ENCODE measurements around the gene MYRF.

The MYRF gene

DNA sequence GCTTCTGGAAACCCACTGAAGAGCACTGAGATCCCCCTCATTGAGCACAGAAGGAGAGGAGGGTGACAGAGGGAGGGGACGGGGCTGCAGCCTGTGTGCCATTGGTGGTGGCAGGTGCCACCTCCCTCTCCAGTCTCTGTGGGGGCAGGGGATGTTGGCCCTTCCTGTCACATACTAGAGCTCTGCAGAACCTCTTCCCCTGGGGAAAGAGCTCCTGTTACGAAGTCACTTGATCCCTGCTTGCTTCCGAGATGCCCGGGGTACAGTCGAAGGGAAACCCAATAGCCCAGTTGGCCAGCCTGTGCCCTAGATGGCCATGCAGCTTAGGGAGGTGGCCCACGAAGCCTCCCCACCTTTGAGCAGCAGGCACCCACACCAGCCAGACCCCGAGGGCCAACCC, 42.9 kb upstream of the MYRF start:
- Histone ChIP-seq H3K9me3 (ENCODE audit: insufficient read depth, low read length, severe bottlenecking) (no peaks in the 10 kb centered on the region), H3K36me3 (ENCODE audit: insufficient read depth, low read length) (no peaks in the 10 kb centered on the region), H3K9ac (ENCODE audit: low read depth, low read length) (no peak overlapping the region), H3K27ac (ENCODE audit: low read length) (no peak overlapping the region), H3K4me3 (ENCODE audit: low read depth in 1 of 2, low read length in 2 of 2) (no peak overlapping the region), H4K20me1 (ENCODE audit: insufficient read depth, low read length) (no peaks in the 10 kb centered on the region), H3K27me3 (ENCODE audit: insufficient read depth, low read length, poor library complexity) (no peaks in the 10 kb centered on the region), H3K4me2 (ENCODE audit: insufficient read depth, low read length) (no peak overlapping the region), H3K4me1 (ENCODE audit: insufficient read depth, low read length) (no peaks in the 10 kb centered on the region), H2AFZ (ENCODE audit: low read depth, low read length) (no peak overlapping the region), H3K79me2 (ENCODE audit: insufficient read depth, low read length) (no peaks in the 10 kb centered on the region)
- ATAC-seq (ENCODE audit: insufficient read depth, low read depth), result no peak
- no peak for DNase-seq
- TF ChIP-seq EZH2 (IDR thresholded peaks at IDR 0.05; ENCODE audit: borderline replicate concordance, low read depth, low read length, severe bottlenecking), result no peak
- TF ChIP-seq, protein P1, sequence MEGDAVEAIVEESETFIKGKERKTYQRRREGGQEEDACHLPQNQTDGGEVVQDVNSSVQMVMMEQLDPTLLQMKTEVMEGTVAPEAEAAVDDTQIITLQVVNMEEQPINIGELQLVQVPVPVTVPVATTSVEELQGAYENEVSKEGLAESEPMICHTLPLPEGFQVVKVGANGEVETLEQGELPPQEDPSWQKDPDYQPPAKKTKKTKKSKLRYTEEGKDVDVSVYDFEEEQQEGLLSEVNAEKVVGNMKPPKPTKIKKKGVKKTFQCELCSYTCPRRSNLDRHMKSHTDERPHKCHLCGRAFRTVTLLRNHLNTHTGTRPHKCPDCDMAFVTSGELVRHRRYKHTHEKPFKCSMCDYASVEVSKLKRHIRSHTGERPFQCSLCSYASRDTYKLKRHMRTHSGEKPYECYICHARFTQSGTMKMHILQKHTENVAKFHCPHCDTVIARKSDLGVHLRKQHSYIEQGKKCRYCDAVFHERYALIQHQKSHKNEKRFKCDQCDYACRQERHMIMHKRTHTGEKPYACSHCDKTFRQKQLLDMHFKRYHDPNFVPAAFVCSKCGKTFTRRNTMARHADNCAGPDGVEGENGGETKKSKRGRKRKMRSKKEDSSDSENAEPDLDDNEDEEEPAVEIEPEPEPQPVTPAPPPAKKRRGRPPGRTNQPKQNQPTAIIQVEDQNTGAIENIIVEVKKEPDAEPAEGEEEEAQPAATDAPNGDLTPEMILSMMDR (IDR thresholded peaks at IDR 0.05; ENCODE audit: borderline replicate concordance, extremely low read depth, low read length, poor library complexity, severe bottlenecking), result no peak

DNA sequence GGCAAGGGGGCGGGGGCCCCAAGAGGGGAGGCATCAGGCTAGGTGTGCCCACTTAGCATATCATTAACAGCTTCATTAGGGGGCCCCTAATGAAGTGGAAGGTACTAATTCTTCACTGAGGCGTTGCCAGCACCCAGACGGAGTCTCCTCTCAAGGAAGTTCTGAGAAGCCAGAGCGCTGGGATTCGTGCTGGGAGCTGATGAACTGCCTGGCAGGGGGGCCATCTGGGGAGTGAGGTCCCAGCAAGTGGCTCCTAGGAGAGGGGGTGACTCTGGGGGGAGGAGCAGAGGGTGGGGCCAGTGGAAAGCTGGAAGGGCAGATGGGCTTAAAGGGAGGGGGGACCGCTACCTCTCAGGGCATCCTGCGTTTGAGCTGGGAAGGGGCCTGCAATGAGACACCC, 42.4 kb upstream of the MYRF start:
- H3K4me3 ChIP-seq (ENCODE audit: low read depth in 1 of 2, low read length in 2 of 2), result no peak overlapping the region
- no peak overlapping the region for H2AFZ ChIP-seq (ENCODE audit: low read depth, low read length)
- no peak for ATAC-seq (ENCODE audit: insufficient read depth, low read depth)
- no peaks in the 10 kb centered on the region for H3K9me3 ChIP-seq (ENCODE audit: insufficient read depth, low read length, severe bottlenecking)
- no peaks in the 10 kb centered on the region for H4K20me1 ChIP-seq (ENCODE audit: insufficient read depth, low read length)
- no peak overlapping the region for H3K27ac ChIP-seq (ENCODE audit: low read length)
- H3K4me2 ChIP-seq (ENCODE audit: insufficient read depth, low read length), result no peak overlapping the region
- H3K9ac ChIP-seq (ENCODE audit: low read depth, low read length), result no peak overlapping the region
- H3K36me3 ChIP-seq (ENCODE audit: insufficient read depth, low read length), result no peaks in the 10 kb centered on the region
- H3K79me2 ChIP-seq (ENCODE audit: insufficient read depth, low read length), result no peaks in the 10 kb centered on the region
- H3K4me1 ChIP-seq (ENCODE audit: insufficient read depth, low read length), result no peaks in the 10 kb centered on the region
- no peaks in the 10 kb centered on the region for H3K27me3 ChIP-seq (ENCODE audit: insufficient read depth, low read length, poor library complexity)
- TF ChIP-seq EZH2 (IDR thresholded peaks at IDR 0.05; ENCODE audit: borderline replicate concordance, low read depth, low read length, severe bottlenecking), result no peak
- TF ChIP-seq, protein P1 (IDR thresholded peaks at IDR 0.05; ENCODE audit: borderline replicate concordance, extremely low read depth, low read length, poor library complexity, severe bottlenecking), result no peak
- DNase-seq, result no peak

- Histone ChIP-seq H3K4me1 (ENCODE audit: insufficient read depth, low read length) (no peaks in the 10 kb centered on the region), H4K20me1 (ENCODE audit: insufficient read depth, low read length) (0 out of 2 replicates have a peak, but pooled peaks cover 2% of the 10 kb centered on the region), H3K79me2 (ENCODE audit: insufficient read depth, low read length) (no peaks in the 10 kb centered on the region), H3K36me3 (ENCODE audit: insufficient read depth, low read length) (no peaks in the 10 kb centered on the region), H3K27me3 (ENCODE audit: insufficient read depth, low read length, poor library complexity) (no peaks in the 10 kb centered on the region), H3K9me3 (ENCODE audit: insufficient read depth, low read length, severe bottlenecking) (no peaks in the 10 kb centered on the region), H3K27ac (ENCODE audit: low read length) (no peak overlapping the region), H3K9ac (ENCODE audit: low read depth, low read length) (no peak overlapping the region), H2AFZ (ENCODE audit: low read depth, low read length) (no peak overlapping the region), H3K4me3 (ENCODE audit: low read depth in 1 of 2, low read length in 2 of 2) (no peak overlapping the region), H3K4me2 (ENCODE audit: insufficient read depth, low read length) (no peak overlapping the region)
- no peak for DNase-seq
- no peak for ATAC-seq (ENCODE audit: insufficient read depth, low read depth)
- TF ChIP-seq, protein P1 (IDR thresholded peaks at IDR 0.05; ENCODE audit: borderline replicate concordance, extremely low read depth, low read length, poor library complexity, severe bottlenecking), result no peak
- TF ChIP-seq EZH2 (IDR thresholded peaks at IDR 0.05; ENCODE audit: borderline replicate concordance, low read depth, low read length, severe bottlenecking), result no peak
Measured at GRCh38 chr11:61711037-61711436, 41.4 kb upstream of the MYRF start.

DNA sequence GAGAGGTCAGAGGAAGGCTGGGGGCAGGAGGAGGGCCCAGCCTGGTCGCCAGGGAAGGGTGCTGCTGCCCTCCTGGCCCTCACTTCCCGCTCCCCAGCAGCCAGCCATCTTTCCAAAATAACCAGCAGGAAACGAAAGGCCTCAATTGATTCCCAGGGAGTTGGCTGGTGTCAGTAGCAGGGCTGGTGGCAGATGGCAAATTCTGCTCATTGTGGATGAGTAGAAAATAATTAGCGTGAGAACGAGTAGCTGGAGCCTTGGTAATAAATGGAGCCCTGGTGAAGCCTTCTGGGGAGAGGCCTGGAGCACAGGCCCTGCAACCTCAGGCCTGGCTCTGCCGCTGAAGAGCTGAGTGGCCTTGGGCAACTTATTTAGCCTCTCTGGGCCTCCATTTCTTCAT, 40.9 kb upstream of the MYRF start:
- DNase-seq (no peak), ATAC-seq (ENCODE audit: insufficient read depth, low read depth) (no peak)
- H3K36me3 ChIP-seq (ENCODE audit: insufficient read depth, low read length), result no peaks in the 10 kb centered on the region
- no peaks in the 10 kb centered on the region for H3K4me1 ChIP-seq (ENCODE audit: insufficient read depth, low read length)
- TF ChIP-seq, protein P1 (IDR thresholded peaks at IDR 0.05; ENCODE audit: borderline replicate concordance, extremely low read depth, low read length, poor library complexity, severe bottlenecking), result no peak
- TF ChIP-seq EZH2 (IDR thresholded peaks at IDR 0.05; ENCODE audit: borderline replicate concordance, low read depth, low read length, severe bottlenecking), result no peak
- 0 out of 2 replicates have a peak, but pooled peaks cover 4% of the 10 kb centered on the region for H4K20me1 ChIP-seq (ENCODE audit: insufficient read depth, low read length)
- H3K27ac ChIP-seq (ENCODE audit: low read length), result no peak overlapping the region
- no peak overlapping the region for H3K4me3 ChIP-seq (ENCODE audit: low read depth in 1 of 2, low read length in 2 of 2)
- H3K9me3 ChIP-seq (ENCODE audit: insufficient read depth, low read length, severe bottlenecking), result no peaks in the 10 kb centered on the region
- no peaks in the 10 kb centered on the region for H3K27me3 ChIP-seq (ENCODE audit: insufficient read depth, low read length, poor library complexity)
- no peak overlapping the region for H3K4me2 ChIP-seq (ENCODE audit: insufficient read depth, low read length)
- H3K9ac ChIP-seq (ENCODE audit: low read depth, low read length), result no peak overlapping the region
- no peaks in the 10 kb centered on the region for H3K79me2 ChIP-seq (ENCODE audit: insufficient read depth, low read length)
- H2AFZ ChIP-seq (ENCODE audit: low read depth, low read length), result no peak overlapping the region

All from DND-41 (cell line).